Myocyte (in vitro differentiated cells): ENCODE measurements around the gene KCTD1. TPM values are rescaled to one million over a fixed set of nuclear protein-coding genes. Genes with fewer than 3 reads are reported as not detected.

Source experiments
- DNase-seq: peaks from one replicate; pipeline ENCODE4 v3.0.0-alpha.2; 2012; ENCODE audit warnings: low read depth
- total RNA-seq: library from RNA; depleted of rRNA; stranded (reverse); fragments of >200 nt; gene quantifications from 2 replicates; pipeline ENCODE4 v1.2.3, GENCODE V29; 2014

Gene KCTD1
- total RNA-seq, 1 donor from 2014 or later = 8.3 TPM

DNA sequence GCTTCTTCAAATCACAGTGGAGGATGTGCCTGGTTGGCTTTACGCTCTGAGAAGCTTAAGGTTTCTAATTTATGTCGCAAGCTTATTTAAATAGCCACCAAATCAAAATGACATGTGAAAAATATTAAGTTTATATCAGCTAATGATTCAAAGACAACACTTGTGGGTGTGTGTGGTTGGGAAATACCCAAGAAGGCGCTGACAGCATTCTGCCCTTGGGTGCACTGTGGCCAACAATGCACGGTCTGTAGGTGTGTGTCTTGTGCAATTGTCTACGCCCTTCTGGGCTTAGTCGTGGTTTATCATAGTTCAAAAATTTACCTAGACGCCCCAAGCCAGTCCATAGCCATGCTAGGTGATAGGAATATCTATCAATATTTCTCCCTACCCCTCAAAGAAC, 60.9 kb downstream of the KCTD1 start:
- DNase-seq = no peak

DNA sequence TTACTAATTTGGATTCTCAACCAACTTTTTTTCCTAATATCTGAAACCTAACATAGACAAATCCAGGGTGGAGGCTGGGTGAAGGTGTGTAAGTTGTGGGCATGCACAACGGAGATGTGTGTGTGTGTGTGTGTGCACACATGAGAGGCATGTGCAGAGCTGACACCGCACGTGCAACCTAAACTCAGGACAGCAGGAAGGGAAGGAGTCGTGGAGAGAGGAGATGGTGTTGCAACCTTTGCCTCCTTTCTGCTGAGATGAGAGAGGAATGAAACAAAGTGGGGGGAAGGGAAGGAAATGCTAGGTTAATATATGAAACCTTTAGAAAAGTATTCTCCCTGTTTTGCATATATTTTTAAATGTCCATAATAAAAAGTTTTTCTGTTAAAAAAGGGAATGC, 64.7 kb downstream of the KCTD1 start:
- no peak for DNase-seq

DNA sequence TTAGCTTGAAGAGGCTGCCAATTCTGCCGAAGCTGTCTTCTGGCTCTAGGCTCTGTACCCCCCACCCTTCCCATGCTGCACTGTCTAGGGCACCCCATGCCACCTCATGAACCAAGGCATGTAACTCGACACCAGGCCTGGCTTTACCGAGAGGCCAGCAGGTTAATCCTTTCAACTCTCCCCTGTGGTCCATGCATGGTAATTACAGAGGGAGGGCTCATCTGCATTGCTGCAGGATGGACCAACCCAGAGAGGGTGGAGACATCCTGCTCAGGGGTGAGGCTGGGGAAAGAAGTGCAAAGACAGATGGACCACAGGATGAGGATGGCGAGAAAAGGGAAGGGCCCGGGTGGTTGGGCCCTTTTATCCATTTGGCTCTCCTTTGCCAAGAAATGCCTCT, 65.8 kb downstream of the KCTD1 start:
- DNase-seq = no peak

- DNase-seq = no peak
These were observed 67.2 kb downstream of the KCTD1 start for GRCh38 chr18:26480897-26481795.

DNA sequence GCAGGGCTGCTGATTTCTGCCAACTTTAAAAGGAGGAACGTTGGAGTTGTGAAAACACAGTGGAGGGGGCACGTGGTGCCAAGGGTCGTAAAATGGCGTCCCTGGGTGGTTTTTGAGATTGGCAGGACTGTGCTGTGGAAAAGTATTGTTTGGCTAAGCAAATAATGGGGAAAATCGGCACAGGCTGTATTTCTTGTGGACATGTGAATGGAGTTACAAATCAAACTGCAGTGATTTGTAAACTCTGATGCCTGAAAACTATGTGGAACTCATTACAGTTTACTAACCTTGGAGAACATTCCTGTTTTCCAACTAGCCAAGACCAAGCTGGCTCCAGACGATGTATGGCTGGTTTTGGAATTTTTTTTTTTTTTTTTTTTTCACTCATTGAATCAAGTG, 68.7 kb downstream of the KCTD1 start:
- DNase-seq = no peak

DNA sequence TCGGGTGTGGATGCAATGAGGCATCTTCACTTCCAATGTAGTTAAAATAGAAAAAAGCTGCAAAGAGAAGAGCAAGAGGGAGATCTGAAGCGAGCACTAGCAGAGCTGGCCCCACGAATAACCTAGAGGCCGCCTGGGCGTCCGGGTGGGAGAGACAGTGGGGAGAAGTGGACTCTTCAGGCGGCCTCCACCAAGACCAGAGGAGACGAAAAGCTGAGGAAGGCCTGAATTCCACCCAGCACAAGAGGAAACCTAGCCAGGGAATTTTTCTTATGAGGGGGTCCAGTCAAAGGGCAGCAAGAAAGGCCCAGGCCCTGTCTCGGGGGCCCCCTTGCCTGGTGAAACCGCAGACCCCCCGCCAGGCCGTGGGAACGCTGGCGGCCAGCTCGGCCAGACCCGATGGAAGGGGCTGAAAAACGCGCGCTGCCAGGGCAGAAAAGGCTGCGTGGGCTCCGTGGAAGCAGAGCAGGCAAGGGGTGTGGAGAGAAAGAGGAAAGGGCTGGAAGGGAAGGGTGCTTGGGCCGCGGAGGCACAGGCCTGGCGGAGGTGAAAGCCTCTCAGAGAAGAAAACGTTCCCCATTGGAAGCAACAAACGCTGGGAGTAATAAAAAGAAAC, 69.2 kb downstream of the KCTD1 start:
- no peak for DNase-seq

DNA sequence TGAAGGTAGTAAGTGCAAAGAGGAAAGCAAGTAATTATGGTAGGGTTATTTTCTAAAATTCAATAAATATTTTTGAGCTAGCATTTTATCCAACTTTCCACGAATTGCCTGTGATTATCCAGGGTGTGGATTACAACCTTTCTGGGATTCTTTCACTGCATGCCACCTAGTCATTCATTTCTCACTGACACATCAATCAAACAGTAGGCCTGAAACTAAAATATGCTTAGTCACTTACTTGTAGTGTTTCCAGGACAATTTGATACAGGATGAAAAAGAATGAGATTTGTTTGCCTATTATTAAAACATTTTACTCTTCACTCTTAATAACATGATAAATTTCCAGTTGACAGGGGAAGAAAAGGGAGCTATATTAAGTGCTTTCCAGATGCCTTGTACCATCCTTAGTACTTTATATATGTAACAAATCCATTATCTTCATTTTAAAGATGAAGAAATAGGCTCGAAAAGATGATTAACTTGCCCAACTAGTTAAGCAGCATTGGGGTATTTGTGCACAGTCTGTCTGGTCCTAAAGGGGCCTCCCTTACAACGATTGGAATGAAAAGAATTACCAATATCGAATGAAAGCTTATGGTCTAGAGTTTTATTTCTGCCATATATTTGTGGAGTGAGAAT, 70.4 kb downstream of the KCTD1 start:
- no peak for DNase-seq

DNA sequence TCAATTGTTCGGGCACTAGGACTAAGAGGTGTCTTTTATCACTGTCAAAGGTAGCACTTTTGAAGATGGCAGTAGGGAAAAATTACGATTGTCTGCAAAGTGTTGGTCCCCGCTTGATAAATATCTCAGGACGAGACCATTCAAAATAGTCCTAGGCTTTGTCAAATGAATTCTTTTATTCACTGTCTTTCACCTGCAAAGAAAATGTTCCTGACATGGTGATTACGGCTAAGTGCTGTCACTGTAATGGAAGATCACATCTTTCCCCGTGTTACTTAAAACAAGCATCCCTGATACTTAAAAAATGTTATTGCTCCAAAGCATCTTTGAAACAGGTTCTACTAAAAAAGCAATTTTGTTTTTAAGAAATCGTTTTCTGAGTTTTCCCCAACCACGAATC, 71.7 kb downstream of the KCTD1 start:
- no peak for DNase-seq

DNA sequence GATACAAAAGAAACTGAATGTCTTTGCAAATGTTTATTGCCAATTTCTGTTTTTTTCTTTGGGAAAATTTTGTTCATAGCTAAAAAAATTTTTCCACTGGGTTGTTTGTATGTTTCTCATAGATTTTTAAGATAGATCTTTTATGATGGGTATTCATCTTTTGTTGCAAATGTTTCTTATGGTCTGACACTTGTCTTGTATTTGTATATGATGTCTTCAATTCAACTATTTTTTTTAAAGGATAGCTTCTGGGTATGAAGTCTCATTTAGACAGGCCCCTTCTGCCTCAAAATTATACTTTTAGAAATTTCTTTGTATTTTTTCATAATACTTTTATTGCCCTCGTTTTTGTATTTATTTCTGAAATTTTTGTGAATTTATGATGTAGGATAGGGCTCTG, 73.8 kb downstream of the KCTD1 start:
- no peak for DNase-seq

DNA sequence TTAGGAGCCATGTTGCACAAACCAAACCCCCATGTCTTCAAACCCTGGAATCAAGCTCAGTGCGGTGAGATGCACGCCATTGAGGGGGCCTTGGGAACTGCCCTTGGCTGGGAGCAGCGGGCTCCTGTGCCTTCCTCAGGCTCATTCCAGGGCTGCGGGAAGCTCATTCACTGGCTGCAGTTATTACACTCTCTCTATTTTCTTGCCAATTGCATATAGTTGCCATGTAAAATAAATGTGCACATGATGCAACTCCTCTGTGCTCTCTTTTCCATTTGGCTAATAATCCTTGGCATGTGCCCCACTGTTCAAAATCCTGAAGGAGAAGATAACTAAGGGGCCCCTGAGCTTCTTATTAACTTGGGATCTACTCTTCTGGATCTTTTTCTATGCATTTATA, 74.7 kb downstream of the KCTD1 start:
- no peak for DNase-seq

GRCh38 chr18:26471826-26472225, 76.5 kb downstream of the KCTD1 start:
- no peak for DNase-seq

- DNase-seq = no peak
These were observed 77.3 kb downstream of the KCTD1 start for GRCh38 chr18:26471027-26471426.

GRCh38 chr18:26470011-26470637, 78.2 kb downstream of the KCTD1 start:
- peak; percentile 93 for DNase-seq

GRCh38 chr18:26468931-26469340, 79.4 kb downstream of the KCTD1 start:
- DNase-seq = peak; percentile 41

GRCh38 chr18:26466026-26466425, 82.3 kb downstream of the KCTD1 start:
- DNase-seq = no peak

GRCh38 chr18:26465431-26465830, 82.9 kb downstream of the KCTD1 start:
- no peak for DNase-seq

- no peak for DNase-seq
These were observed 84.0 kb downstream of the KCTD1 start for GRCh38 chr18:26464128-26465011.

GRCh38 chr18:26462355-26462754, 86.0 kb downstream of the KCTD1 start:
- peak; percentile 67 for DNase-seq

DNA sequence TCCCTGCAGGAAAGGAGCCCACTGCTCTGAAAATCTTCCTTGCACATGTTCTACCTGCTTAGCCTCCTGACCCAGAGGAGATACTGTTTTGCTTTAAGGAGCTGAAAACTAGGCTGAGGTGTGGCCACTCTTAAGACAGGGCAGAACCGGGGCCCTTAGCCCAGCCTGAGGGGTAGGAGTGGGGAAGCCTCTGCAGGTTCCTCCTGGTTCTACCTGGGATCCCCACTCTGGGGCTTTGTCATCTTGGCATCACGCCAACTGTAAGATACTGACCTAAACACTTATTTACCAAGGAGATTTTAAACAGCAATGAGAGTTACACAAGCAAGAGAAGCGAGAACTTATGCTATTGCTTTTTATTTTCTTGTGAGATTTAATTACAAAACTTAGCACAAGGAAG, 86.9 kb downstream of the KCTD1 start:
- no peak for DNase-seq

- DNase-seq = no peak
These were observed 87.8 kb downstream of the KCTD1 start for GRCh38 chr18:26460449-26461091.
